GM23248 (cell line): Measurements from ENCODE around the gene NCL.

Source experiments
- EZH2 ChIP-seq: fragments of 200-600 bp; sonication (generic); IDR thresholded peaks from 2 replicates; pipeline ENCODE4 v1.6.1; 2018; ENCODE audit warnings: antibody characterized with exemption, mild to moderate bottlenecking; ENCODE audit not compliant: insufficient read depth, poor library complexity, severe bottlenecking
- EZH2phosphoT487 ChIP-seq: fragments of 200-600 bp; sonication (generic); IDR thresholded peaks from 2 replicates; pipeline ENCODE4 v1.6.1; 2018; ENCODE audit warnings: antibody characterized with exemption, moderate library complexity, mild to moderate bottlenecking, low read depth; ENCODE audit not compliant: insufficient read depth

- TF ChIP-seq EZH2phosphoT487 (no peak), EZH2 (no peak)
Observed at GRCh38 chr2:231480781-231481180, 16.5 kb upstream of the NCL start.
